Neuron (in vitro differentiated cells): Measurements from ENCODE around the gene KRT3.
"Not testable (repeated sequence)": the region's sequence is repeated elsewhere in the genome, so short reads cannot be mapped to it uniquely, and the experiment has no call there.

Source experiments
- H2AFZ ChIP-seq: one replicate; pipeline ENCODE4 v1.6.1; 2013; ENCODE audit warnings: low read depth, mild to moderate bottlenecking, inconsistent platforms, low read length, moderate library complexity
- H3K27me3 ChIP-seq: one replicate; pipeline ENCODE4 v1.6.1; 2013; ENCODE audit warnings: low read length; ENCODE audit not compliant: insufficient read depth
- H3K36me3 ChIP-seq: one replicate; pipeline ENCODE4 v1.6.1; 2013; ENCODE audit warnings: low read length; ENCODE audit not compliant: insufficient read depth
- H3K4me1 ChIP-seq: one replicate; pipeline ENCODE4 v1.6.1; 2013; ENCODE audit warnings: low read length; ENCODE audit not compliant: insufficient read depth
- H3K4me3 ChIP-seq: 2 replicates; pipeline ENCODE4 v1.5.1; 2013; ENCODE audit warnings: mild to moderate bottlenecking, low read length, moderate library complexity
- H3K9me3 ChIP-seq: one replicate; pipeline ENCODE4 v1.6.1; 2013; ENCODE audit warnings: low read length

Gene KRT3

DNA sequence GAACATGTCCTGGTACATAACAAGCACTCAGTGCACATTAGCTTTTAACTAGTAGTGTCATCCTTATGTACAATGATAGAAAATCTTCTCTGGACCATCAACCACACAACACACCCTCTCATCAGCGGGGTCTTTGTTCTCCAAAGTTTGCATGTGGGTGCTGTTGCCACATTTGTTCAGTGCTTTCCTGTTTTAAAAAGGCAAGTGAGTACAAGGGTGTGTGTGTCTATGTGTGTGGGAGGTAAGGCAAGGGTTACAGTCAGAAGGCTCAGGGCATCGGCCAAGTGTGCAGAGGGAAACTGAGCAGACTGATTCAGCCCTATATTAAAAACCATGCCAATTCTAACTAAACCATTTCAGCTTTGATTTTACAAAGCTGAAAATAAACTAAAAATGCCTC, 36.7 kb downstream of the KRT3 start:
- Histone ChIP-seq H3K4me1 (no peaks in the 10 kb centered on the region), H3K36me3 (no peaks in the 10 kb centered on the region), H3K4me3 (no peak overlapping the region), H3K9me3 (no peaks in the 10 kb centered on the region), H3K27me3 (no peaks in the 10 kb centered on the region), H2AFZ (no peak overlapping the region)

DNA sequence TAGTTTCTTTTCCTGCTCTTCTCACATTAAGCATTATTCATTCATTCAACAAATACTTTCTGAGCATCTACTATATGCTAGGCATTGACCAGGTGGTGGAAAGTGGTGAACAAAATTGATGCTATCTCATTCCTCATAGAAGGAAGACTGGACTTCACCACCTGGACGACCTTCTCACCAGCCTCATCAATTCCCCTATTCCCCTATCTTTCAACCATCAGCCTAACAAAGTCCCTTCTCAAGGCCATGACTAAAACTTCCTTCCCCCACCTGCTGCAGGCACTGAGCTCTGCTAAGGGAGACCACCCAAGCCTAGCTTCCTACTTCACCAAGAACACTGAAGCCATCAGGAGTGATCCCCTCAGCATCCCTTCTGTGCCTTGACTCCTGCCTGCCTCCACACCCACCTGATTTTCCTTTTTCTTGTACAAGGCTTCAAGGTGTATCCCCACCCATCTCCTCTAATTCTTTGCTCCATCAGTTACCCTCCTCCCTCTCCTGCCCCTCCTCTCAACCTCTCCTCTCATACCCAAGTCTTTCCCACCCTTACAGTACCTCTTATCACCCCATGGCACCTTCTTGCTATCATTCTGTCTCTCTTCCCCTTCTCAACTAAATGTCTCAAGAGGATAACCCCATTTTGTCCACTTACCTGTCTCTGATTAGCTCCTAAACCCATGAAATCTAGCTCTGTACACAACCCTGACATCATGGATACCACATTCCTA, 38.3 kb downstream of the KRT3 start:
- Histone ChIP-seq H2AFZ (no peak overlapping the region), H3K27me3 (no peaks in the 10 kb centered on the region), H3K36me3 (no peaks in the 10 kb centered on the region), H3K4me1 (no peaks in the 10 kb centered on the region), H3K9me3 (no peaks in the 10 kb centered on the region), H3K4me3 (no peak overlapping the region)

DNA sequence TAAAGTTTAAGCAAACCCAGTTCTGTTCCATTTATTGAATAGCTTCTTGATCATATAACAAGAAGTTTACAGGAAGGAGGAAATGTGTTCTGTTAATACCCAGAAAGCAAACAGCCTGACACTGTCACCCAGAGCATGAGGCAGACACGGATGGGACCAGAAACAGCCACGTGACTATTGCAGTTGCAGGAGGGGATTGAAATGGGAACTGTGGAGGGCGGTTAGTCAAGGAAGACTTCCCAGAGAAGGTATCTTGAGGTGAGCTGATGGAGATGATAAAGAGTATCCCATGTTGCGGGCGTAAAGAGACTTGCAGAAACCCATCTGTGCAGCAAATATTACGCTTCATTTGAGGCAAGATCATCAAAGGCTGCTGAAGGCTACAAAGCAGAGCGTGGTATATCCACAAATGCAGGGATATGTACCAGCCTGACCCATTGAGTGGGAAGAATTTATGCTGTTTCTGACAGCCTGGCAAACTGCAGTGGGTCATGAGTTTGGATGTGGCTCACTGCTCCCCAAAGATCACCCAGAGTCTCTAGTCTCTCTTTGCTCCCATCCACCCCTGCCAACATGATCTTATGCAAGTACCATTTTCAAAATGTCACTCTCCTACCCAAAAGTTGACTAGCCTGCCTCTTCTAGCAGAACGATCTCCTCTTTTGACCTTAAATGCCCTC, 39.5 kb downstream of the KRT3 start:
- Histone ChIP-seq H3K4me1 (no peaks in the 10 kb centered on the region), H3K4me3 (no peak overlapping the region), H3K9me3 (no peaks in the 10 kb centered on the region), H2AFZ (no peak overlapping the region), H3K36me3 (no peaks in the 10 kb centered on the region), H3K27me3 (no peaks in the 10 kb centered on the region)

DNA sequence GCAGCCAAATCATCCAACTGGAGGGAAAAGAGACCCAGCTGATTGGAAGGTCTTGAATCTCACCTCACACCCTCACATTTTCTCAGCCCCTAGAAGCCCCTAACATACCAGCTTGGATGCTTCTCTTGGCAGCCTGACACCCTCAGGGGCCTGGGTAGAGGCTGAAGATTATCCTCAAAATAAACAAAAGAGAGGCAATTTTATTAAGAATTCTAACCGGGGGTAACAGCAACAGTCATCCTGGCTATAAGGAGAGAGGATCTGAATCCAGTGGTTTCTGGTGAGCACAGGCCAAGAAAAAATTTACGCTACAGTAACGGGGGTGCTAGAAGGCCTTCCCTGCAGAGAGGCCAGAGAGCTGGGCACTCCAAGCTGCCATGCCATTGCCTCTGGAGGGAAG, 40.4 kb downstream of the KRT3 start:
- Histone ChIP-seq H3K9me3 (no peaks in the 10 kb centered on the region), H3K27me3 (no peaks in the 10 kb centered on the region), H3K36me3 (no peaks in the 10 kb centered on the region), H2AFZ (no peak overlapping the region), H3K4me1 (no peaks in the 10 kb centered on the region), H3K4me3 (no peak overlapping the region)

DNA sequence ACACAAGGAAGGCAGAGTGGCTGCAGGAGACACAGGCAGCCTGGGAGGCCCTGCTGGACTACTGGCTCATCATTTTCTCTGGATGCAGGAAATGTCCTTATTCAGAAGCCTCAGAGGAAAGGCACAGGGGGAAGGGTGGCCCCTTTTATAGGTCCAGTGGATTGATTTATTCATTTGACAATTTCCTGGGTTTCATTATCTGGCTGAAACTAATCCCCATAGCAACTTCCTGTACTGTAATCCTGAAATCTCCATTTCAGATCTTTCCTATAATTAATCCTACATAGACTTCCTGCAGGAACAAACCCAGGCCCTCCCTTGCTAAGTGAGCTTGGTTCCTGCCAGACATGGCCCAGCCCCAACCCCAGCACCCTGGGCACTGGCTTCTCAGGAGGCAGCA, 41.8 kb downstream of the KRT3 start:
- no peak overlapping the region for H3K4me3 ChIP-seq
- no peak overlapping the region for H2AFZ ChIP-seq
- no peaks in the 10 kb centered on the region for H3K4me1 ChIP-seq
- peaks cover 3% of the 10 kb centered on the region for H3K27me3 ChIP-seq
- H3K9me3 ChIP-seq = no peaks in the 10 kb centered on the region
- no peaks in the 10 kb centered on the region for H3K36me3 ChIP-seq

DNA sequence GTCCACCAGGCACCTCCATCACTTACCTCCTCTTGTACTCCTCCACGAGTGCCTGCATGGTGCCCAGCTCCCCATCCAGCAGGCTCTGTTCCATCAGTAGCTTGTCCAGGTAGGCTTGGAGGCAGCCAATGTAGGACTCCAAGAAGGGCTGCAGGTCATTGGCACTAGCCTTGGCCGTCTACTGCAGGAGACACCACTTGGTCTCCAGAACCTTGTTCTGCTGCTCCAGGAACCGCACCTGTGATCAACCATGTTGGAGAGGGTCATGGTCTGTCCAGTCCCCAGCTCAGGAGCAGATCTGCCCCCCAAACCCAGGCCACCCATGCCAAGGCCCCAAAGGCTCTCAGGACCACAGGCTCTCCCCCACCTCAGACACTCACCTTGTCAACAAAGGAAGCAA, 42.6 kb downstream of the KRT3 start:
- H2AFZ ChIP-seq = no peak overlapping the region
- no peak overlapping the region for H3K4me3 ChIP-seq
- no peaks in the 10 kb centered on the region for H3K9me3 ChIP-seq
- no peaks in the 10 kb centered on the region for H3K36me3 ChIP-seq
- no peaks in the 10 kb centered on the region for H3K4me1 ChIP-seq
- peaks cover 3% of the 10 kb centered on the region for H3K27me3 ChIP-seq

DNA sequence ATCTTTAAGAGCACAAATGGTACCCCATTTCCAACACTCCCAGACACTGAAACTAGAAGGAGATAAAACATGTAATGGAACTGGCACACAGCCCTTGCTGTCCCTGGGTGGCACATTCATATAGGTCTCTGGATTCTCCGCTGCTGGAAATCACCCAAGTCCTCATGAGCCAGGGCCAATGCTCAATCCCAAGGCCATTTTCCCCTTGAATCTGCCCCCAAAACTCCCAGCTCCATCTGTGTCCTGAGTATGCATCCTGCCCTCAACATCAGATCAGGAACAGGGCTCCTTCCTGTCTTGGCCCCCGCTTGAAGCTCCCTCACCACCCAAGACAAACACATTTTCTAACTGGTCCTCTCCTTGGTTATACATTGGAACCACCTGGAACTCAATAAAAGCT, 43.4 kb downstream of the KRT3 start:
- Histone ChIP-seq H3K36me3 (no peaks in the 10 kb centered on the region), H3K4me3 (no peak overlapping the region), H3K9me3 (no peaks in the 10 kb centered on the region), H3K4me1 (no peaks in the 10 kb centered on the region), H2AFZ (no peak overlapping the region), H3K27me3 (peaks cover 3% of the 10 kb centered on the region)

DNA sequence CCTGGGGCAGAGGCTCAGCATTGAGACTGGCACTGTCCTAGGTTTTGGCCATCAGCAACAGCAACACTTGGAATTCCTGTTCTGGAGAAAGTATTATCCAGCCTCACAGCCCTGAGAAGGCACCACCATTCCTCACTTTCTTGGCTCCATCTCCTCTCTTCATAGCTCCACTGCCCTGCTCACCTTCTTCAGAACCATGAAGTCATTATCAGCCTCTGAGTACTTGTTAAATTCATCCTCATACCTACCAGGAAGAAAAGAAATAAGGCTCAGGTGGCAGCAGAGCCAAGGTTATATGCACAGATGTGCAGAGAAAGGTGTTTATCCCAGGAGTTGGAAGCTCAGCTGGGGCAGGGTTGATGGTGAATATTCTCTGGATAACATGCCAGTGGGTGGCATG, 44.1 kb downstream of the KRT3 start:
- no peaks in the 10 kb centered on the region for H3K36me3 ChIP-seq
- H3K27me3 ChIP-seq = peaks cover 3% of the 10 kb centered on the region
- no peak overlapping the region for H3K4me3 ChIP-seq
- no peaks in the 10 kb centered on the region for H3K4me1 ChIP-seq
- H3K9me3 ChIP-seq = no peaks in the 10 kb centered on the region
- H2AFZ ChIP-seq = no peak overlapping the region

DNA sequence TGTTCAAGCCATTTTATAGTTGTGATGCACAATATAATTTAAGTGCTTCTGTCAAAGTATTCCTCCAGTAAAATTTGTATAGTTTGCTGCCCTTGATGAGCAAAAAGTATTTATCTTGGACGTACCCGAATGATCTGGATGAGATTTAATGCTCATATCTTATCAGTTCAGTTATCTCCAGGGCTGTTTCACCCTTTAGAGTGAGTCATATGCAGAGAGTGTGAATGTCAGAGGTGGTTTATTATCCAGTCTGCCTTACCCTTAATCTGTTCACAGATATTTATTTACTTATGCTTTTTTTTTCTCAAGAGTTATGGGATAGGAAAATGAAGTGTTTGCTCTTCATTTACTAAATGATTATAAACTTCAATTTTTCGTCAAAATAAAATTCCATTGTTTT, 45.4 kb downstream of the KRT3 start:
- H3K36me3 ChIP-seq, H3K9me3 ChIP-seq, H3K4me3 ChIP-seq, H2AFZ ChIP-seq, H3K4me1 ChIP-seq, H3K27me3 ChIP-seq: not testable (repeated sequence)

DNA sequence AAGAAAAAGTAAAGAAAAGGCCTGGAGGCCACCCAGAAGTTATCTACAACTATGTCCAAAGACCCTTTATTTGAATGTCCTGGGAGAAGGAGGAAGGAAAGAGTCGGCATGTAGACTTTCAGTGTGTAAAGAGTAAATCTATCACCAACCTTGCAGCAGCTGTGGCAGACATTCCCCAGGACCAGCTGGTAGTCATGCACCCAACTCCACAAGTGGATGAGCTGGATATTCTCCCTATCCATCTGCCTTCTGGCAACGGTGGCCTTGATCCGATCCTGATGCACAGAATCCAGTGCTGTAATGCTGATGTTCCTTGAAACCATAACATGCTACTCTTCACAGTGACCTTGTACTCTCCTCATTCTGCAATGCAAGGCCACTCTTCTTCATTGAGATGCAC, 46.1 kb downstream of the KRT3 start:
- H3K4me1 ChIP-seq = no peaks in the 10 kb centered on the region
- peaks cover 3% of the 10 kb centered on the region for H3K27me3 ChIP-seq

DNA sequence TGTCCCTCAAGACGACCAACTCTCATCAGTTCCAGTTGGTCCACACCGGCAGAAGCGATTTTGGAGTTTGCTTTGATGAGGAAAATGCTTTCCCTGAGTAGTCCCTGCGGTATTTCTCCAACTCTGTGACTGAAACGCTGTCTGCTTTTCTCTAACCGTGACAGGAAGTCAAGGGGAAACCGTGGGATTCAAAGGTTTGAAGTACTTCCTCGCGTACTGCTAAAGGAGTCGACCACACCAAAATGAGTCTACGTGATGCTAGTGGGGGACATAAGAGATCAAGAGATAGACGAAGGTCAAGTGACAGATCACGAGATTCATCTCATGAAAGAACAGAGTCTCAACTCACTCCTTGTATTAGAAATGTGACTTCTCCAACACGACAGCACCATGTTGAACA, 47.3 kb downstream of the KRT3 start:
- Histone ChIP-seq H3K27me3 (peaks cover 3% of the 10 kb centered on the region), H3K36me3 (no peaks in the 10 kb centered on the region), H3K4me3 (no peak overlapping the region), H3K4me1 (no peaks in the 10 kb centered on the region), H3K9me3 (no peaks in the 10 kb centered on the region), H2AFZ (no peak overlapping the region)

More for the DNA sequence above, 46.1 kb downstream of the KRT3 start:
- Histone ChIP-seq H3K9me3 (no peaks in the 10 kb centered on the region), H3K36me3 (no peaks in the 10 kb centered on the region), H3K4me3 (no peak overlapping the region), H2AFZ (no peak overlapping the region)

DNA sequence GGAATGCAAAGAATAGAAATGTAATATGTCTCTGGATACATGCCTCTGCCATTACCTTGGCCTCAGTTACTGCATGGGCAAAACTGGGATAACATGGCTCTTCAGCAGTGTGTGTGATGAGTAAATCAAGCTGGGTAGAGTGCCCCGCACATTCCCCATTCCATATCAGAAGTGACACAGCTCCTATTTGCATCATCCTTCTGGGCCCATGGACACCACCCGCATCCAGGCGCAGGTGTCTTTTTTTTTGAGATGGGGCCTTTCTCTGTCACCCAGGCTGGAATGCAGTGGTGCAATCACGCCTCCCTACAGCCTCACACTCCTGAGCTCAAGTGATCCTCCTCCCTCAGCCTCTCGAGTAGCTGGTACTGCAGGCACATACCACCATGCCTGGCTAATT, 50.4 kb downstream of the KRT3 start:
- Histone ChIP-seq H2AFZ (no peak overlapping the region), H3K27me3 (peaks cover 3% of the 10 kb centered on the region), H3K9me3 (no peaks in the 10 kb centered on the region), H3K4me3 (no peak overlapping the region), H3K4me1 (no peaks in the 10 kb centered on the region), H3K36me3 (no peaks in the 10 kb centered on the region)

DNA sequence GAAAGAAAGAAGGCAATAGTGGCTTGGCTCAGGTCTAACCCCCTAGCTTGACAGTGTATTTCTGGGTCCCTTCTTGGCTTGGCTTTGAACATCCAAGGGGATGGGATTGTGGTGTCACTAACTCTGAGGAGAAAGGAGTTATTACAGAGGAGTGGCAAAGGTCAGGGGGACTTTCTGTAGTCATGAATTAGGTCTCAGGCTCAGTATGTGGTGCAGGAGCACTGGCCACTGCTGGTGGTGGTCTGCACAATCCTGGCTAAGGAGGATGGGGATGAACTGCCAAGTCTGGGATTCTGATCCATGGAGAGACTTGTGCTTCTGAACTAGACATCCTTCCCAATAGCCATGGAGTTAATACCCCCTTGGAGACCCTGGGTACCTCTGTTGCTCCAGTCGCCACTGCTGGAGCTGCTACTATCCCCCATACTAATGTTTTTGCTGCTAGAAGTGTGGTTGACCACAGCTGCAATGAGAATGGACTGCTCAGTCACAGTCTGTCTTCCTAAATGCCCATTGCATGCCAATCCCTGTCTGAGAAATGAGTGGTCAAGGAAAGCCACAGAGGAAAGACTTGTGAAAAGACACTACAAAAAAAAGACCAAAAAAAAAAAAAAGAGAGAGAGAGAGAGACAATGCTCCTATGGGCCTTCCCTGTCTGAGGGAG, 51.3 kb downstream of the KRT3 start:
- no peak overlapping the region for H2AFZ ChIP-seq
- H3K9me3 ChIP-seq = no peaks in the 10 kb centered on the region
- H3K27me3 ChIP-seq = peaks cover 3% of the 10 kb centered on the region
- H3K4me3 ChIP-seq = no peak overlapping the region
- H3K4me1 ChIP-seq = no peaks in the 10 kb centered on the region
- no peaks in the 10 kb centered on the region for H3K36me3 ChIP-seq
